ENCODE data around the gene ITGB8. TPM values are rescaled to one million over a fixed set of nuclear protein-coding genes. Genes with fewer than 3 reads are reported as not detected.

The ITGB8 gene
- total and polyA plus RNA-seq, 9 of the 15 experiments (the other 6 are each of a cell fraction or from before 2014, with no cell fraction given), result under 0.01 to 0.03 (median 0.02) TPM; not detected in 6

DNA sequence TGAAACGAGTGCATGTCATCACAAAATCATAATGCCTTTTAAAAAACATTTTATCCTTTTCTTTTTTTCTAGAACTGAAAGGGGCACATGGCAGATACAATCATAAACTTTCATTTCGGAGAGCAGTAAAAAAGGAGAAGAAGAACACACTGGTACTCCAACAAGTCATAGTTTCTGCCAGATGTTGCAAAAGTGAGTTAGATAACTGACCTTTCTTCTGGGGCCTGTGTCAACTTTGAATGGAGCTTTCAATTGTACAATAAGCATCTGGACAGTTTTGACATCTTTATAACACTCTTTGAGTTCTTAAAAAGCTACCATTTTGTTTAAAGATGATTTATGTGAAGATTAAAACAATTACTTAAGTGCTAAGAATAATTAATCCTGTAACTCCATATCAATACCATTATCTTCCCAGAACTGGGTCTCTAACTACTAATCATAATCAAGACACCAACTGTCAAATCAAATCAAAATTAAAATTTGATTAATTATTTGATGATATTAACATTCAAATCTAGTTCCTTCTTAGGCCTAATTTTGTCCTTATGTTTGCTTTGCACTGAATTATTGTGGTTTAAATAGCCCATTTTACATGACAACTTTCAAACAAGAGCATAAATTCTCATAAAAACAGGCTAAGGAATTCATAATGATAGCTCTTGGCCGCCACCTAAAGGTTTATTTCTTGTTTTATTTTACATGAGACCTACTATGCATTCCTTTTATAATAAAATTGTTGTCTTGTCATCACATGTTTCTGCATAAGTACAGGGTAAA is 19.5 kb upstream of the ITGB8 start:
- 19% methylated on average over 3 of the region's 3 CpGs for WGBS (ENCODE audit: insufficient coverage, low coverage, missing lambda C conversion rate)
- no peak overlapping the region for H3K4me2 ChIP-seq (ENCODE audit: insufficient read depth, low read length)
- ATAC-seq (peak; percentile 74), DNase-seq (ENCODE audit: extremely low read depth in 1 of 4, low spot score in 3 of 4) (peak in 2 of 4 experiments; percentile 24 to 75), FAIRE-seq (peak; percentile 73)
- H3K36me3 ChIP-seq (ENCODE audit: control insufficient read depth, insufficient read depth, low read length), result no peaks in the 10 kb centered on the region
- no peaks in the 10 kb centered on the region for H3K79me2 ChIP-seq (ENCODE audit: control insufficient read depth, insufficient read depth, low read length)
- H3K27me3 ChIP-seq (ENCODE audit: control insufficient read depth in 2 of 2, insufficient read depth in 2 of 2, low read length in 2 of 2), result no peaks in the 10 kb centered on the region
- no peaks in the 10 kb centered on the region for H4K20me1 ChIP-seq (replicated peaks; ENCODE audit: control insufficient read depth, insufficient read depth, low read length)
- in situ Hi-C loops (cut with MboI), result no loop called here
- no peaks in the 10 kb centered on the region for H3K9me1 ChIP-seq (ENCODE audit: control insufficient read depth, insufficient read depth, low read length)
- peaks cover 9 to 14% of the 10 kb centered on the region in 2 experiments for H3K4me1 ChIP-seq (replicated peaks in 1 of 2; ENCODE audit: control insufficient read depth in 2 of 2, insufficient read depth in 2 of 2, low read length in 2 of 2)
- H3K27ac ChIP-seq (ENCODE audit: extremely low read depth, low read depth, low read length), result no peak overlapping the region
- ChIA-PET CTCF (ENCODE audit: low intra/inter-chr PET ratio) (interaction anchor here (1.2 to 2.7 kb wide), 5 partner anchors 94 to 597 kb away, joined by 3 to 20 read pairs (median 5); no protein-coding TSS in a partner anchor), POLR2A (interaction anchor here (0.7 to 1.6 kb wide), 3 partner anchors 16 to 143 kb away, joined by 3 read pairs; no protein-coding TSS in a partner anchor)
- peak overlapping the region; percentile 29 for H2AFZ ChIP-seq (ENCODE audit: low read depth, low read length)
- H3K9me3 ChIP-seq (replicated peaks; ENCODE audit: control insufficient read depth, insufficient read depth, low read depth, low read length), result no peaks in the 10 kb centered on the region
- no peak overlapping the region for H3K4me3 ChIP-seq
- intact Hi-C loops (cut with micrococcal nuclease), result loop anchor here (1.0 to 5.0 kb wide), 6 partner anchors 94 to 604 kb away; partner anchors contain the start of genes MACC1 and POLR1F
- H3K9ac ChIP-seq (ENCODE audit: insufficient read depth in 1 of 2, low read depth in 2 of 2, low read length in 2 of 2), result no peak overlapping the region
- BruUV-seq (replicated peaks), result no TSS peak
- TF ChIP-seq EZH2 (IDR thresholded peaks at IDR 0.05; ENCODE audit: borderline replicate concordance, low read depth, low read length) (no peak), PHTF2 (CRISPR knock-in tag; IDR thresholded peaks at IDR 0.05) (no peak), HDAC1 (IDR thresholded peaks at IDR 0.05) (no peak), SMARCA5 (IDR thresholded peaks at IDR 0.05) (no peak), CEBPB (tag; IDR thresholded peaks at IDR 0.05) (peak; percentile 22; the same call in 1 of the 2 replicates)
- TF ChIP-seq, protein P1, sequence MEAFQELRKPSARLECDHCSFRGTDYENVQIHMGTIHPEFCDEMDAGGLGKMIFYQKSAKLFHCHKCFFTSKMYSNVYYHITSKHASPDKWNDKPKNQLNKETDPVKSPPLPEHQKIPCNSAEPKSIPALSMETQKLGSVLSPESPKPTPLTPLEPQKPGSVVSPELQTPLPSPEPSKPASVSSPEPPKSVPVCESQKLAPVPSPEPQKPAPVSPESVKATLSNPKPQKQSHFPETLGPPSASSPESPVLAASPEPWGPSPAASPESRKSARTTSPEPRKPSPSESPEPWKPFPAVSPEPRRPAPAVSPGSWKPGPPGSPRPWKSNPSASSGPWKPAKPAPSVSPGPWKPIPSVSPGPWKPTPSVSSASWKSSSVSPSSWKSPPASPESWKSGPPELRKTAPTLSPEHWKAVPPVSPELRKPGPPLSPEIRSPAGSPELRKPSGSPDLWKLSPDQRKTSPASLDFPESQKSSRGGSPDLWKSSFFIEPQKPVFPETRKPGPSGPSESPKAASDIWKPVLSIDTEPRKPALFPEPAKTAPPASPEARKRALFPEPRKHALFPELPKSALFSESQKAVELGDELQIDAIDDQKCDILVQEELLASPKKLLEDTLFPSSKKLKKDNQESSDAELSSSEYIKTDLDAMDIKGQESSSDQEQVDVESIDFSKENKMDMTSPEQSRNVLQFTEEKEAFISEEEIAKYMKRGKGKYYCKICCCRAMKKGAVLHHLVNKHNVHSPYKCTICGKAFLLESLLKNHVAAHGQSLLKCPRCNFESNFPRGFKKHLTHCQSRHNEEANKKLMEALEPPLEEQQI (IDR thresholded peaks at IDR 0.05), result 0 out of 2 replicates have a peak, but pooled peaks have one; percentile 10
- TF ChIP-seq, protein P2, sequence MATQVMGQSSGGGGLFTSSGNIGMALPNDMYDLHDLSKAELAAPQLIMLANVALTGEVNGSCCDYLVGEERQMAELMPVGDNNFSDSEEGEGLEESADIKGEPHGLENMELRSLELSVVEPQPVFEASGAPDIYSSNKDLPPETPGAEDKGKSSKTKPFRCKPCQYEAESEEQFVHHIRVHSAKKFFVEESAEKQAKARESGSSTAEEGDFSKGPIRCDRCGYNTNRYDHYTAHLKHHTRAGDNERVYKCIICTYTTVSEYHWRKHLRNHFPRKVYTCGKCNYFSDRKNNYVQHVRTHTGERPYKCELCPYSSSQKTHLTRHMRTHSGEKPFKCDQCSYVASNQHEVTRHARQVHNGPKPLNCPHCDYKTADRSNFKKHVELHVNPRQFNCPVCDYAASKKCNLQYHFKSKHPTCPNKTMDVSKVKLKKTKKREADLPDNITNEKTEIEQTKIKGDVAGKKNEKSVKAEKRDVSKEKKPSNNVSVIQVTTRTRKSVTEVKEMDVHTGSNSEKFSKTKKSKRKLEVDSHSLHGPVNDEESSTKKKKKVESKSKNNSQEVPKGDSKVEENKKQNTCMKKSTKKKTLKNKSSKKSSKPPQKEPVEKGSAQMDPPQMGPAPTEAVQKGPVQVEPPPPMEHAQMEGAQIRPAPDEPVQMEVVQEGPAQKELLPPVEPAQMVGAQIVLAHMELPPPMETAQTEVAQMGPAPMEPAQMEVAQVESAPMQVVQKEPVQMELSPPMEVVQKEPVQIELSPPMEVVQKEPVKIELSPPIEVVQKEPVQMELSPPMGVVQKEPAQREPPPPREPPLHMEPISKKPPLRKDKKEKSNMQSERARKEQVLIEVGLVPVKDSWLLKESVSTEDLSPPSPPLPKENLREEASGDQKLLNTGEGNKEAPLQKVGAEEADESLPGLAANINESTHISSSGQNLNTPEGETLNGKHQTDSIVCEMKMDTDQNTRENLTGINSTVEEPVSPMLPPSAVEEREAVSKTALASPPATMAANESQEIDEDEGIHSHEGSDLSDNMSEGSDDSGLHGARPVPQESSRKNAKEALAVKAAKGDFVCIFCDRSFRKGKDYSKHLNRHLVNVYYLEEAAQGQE (IDR thresholded peaks at IDR 0.05; ENCODE audit: borderline replicate concordance), result peak; percentile 73; the same call in 1 of the 2 replicates
- TF ChIP-seq, protein P2 (CRISPR knock-in tag; IDR thresholded peaks at IDR 0.05; ENCODE audit: low read depth), result no peak
- TF ChIP-seq, protein P3, sequence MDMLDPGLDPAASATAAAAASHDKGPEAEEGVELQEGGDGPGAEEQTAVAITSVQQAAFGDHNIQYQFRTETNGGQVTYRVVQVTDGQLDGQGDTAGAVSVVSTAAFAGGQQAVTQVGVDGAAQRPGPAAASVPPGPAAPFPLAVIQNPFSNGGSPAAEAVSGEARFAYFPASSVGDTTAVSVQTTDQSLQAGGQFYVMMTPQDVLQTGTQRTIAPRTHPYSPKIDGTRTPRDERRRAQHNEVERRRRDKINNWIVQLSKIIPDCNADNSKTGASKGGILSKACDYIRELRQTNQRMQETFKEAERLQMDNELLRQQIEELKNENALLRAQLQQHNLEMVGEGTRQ (CRISPR knock-in tag; IDR thresholded peaks at IDR 0.05), result no peak
